HFFc6 (cell line): ENCODE measurements around the gene PSME3. TPM values are rescaled to one million over a fixed set of nuclear protein-coding genes. Genes with fewer than 3 reads are reported as not detected.
"Not testable (repeated sequence)": the region's sequence is repeated elsewhere in the genome, so short reads cannot be mapped to it uniquely, and the experiment has no call there.

Source experiments
- DNase-seq: peaks from one replicate; pipeline ENCODE4 v3.0.0-alpha.2; 2018
- H3K27ac Mint-ChIP-seq: 2 replicates; pipeline ENCODE4 v1.8.0; 2020; ENCODE audit warnings: mild to moderate bottlenecking, mixed read lengths
- H3K27me3 Mint-ChIP-seq: 2 replicates; pipeline ENCODE4 v1.8.0; 2021; ENCODE audit warnings: mild to moderate bottlenecking, moderate library complexity, mixed read lengths; ENCODE audit not compliant: insufficient read depth
- H3K36me3 Mint-ChIP-seq: 2 replicates; pipeline ENCODE4 v1.8.0; 2021; ENCODE audit warnings: low read depth, mixed read lengths
- H3K4me1 Mint-ChIP-seq: 2 replicates; pipeline ENCODE4 v1.8.0; 2020; ENCODE audit warnings: low read depth, mixed read lengths
- H3K4me3 Mint-ChIP-seq: 2 replicates; pipeline ENCODE4 v1.8.0; 2020; ENCODE audit warnings: mild to moderate bottlenecking, moderate library complexity, mixed read lengths
- H3K9me3 Mint-ChIP-seq: 2 replicates; pipeline ENCODE4 v1.8.0; 2020; ENCODE audit warnings: mild to moderate bottlenecking, mixed read lengths
- total RNA-seq, 6 experiments: library from RNA; stranded (reverse); fragmentation: NEBNext Ultra II Directional; extraction: Animal tissue kit (Norgen Biotek cat#: 25700); gene quantifications; 2 replicates in 1 of 6; 3 replicates in 5 of 6; pipeline ENCODE4 v1.2.3, GENCODE V29; 2021
- TF ChIP-seq, protein P1 (sequence below): fragments of 200-600 bp; sonication (generic); IDR thresholded peaks from 2 replicates; pipeline ENCODE4 v1.5.0; 2021; ENCODE audit warnings: antibody characterized with exemption, mild to moderate bottlenecking

PSME3 gene
- total RNA-seq, 6 experiments from 2014 or later, result 153 to 184 (median 162) TPM

DNA sequence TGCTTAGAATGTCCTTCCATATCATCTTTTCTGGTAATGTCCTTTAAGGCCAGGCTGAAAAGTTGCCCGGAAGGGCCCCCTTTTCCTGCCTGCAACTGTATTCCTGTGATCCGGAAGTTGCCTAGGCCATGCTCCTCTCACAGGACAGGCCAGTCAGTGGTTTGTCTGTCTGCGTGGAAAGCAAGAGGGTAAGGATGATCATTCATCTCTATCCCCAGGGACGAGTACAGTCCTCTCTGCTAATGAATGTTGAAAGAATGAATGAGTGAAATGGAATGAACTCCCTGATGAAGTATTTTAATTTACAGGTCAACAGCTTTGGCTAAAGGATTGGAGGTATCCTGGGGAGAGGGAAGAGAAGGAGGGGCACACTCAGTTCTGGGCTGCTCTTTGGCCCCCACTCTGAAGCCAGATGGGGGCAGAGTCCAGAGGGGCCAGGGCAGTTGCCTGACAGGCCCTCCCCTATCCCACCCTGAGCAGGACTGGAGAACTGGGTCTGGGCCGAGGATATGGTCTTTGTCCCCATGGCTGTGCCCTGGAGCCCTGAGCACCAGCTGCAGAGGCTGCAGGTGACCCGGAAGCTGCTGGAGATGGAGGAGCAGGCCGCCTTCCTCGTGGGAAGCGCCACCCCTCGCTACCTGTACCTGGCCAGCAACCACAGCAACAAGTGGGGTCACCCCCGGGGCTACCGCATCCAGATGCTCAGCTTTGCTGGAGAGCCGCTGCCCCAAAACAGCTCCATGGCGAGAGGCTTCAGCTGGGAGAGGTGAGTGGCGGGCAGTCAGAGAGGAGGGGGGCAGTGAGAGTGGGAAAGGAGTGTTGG lies 21.0 kb downstream of the PSME3 start:
- no peak for DNase-seq
- Mint-ChIP-seq H3K4me3 (no peak overlapping the region), H3K27me3 (peaks cover 21% of the 10 kb centered on the region), H3K27ac (no peak overlapping the region), H3K4me1 (no peaks in the 10 kb centered on the region), H3K36me3 (no peaks in the 10 kb centered on the region), H3K9me3 (no peaks in the 10 kb centered on the region)
- TF ChIP-seq, protein P1, sequence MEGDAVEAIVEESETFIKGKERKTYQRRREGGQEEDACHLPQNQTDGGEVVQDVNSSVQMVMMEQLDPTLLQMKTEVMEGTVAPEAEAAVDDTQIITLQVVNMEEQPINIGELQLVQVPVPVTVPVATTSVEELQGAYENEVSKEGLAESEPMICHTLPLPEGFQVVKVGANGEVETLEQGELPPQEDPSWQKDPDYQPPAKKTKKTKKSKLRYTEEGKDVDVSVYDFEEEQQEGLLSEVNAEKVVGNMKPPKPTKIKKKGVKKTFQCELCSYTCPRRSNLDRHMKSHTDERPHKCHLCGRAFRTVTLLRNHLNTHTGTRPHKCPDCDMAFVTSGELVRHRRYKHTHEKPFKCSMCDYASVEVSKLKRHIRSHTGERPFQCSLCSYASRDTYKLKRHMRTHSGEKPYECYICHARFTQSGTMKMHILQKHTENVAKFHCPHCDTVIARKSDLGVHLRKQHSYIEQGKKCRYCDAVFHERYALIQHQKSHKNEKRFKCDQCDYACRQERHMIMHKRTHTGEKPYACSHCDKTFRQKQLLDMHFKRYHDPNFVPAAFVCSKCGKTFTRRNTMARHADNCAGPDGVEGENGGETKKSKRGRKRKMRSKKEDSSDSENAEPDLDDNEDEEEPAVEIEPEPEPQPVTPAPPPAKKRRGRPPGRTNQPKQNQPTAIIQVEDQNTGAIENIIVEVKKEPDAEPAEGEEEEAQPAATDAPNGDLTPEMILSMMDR, result no peak

- Mint-ChIP-seq H3K27me3 (peaks cover 27% of the 10 kb centered on the region), H3K4me3 (no peak overlapping the region), H3K4me1 (no peaks in the 10 kb centered on the region), H3K36me3 (no peaks in the 10 kb centered on the region), H3K27ac (no peak overlapping the region), H3K9me3 (no peaks in the 10 kb centered on the region)
- no peak for DNase-seq
- TF ChIP-seq, protein P1, result no peak
These were observed 21.9 kb downstream of the PSME3 start for GRCh38 chr17:42855048-42855596.

- peaks cover 30% of the 10 kb centered on the region for H3K27me3 Mint-ChIP-seq
- H3K27ac Mint-ChIP-seq, H3K36me3 Mint-ChIP-seq, H3K4me1 Mint-ChIP-seq, H3K4me3 Mint-ChIP-seq, H3K9me3 Mint-ChIP-seq, DNase-seq: not testable (repeated sequence)
These were observed 22.9 kb downstream of the PSME3 start for GRCh38 chr17:42856093-42856492.

- H3K27me3 Mint-ChIP-seq, result peaks cover 31% of the 10 kb centered on the region
- H3K9me3 Mint-ChIP-seq, H3K4me3 Mint-ChIP-seq, H3K4me1 Mint-ChIP-seq, H3K27ac Mint-ChIP-seq, DNase-seq, H3K36me3 Mint-ChIP-seq: not testable (repeated sequence)
These were observed 23.3 kb downstream of the PSME3 start for GRCh38 chr17:42856516-42856915.

GRCh38 chr17:42857389-42857788 lies 24.2 kb downstream of the PSME3 start:
- Mint-ChIP-seq H3K9me3 (no peaks in the 10 kb centered on the region), H3K4me1 (no peaks in the 10 kb centered on the region), H3K27ac (no peak overlapping the region), H3K36me3 (no peaks in the 10 kb centered on the region), H3K27me3 (peaks cover 31% of the 10 kb centered on the region), H3K4me3 (no peak overlapping the region)
- TF ChIP-seq, protein P1, result no peak
- no peak for DNase-seq

DNA sequence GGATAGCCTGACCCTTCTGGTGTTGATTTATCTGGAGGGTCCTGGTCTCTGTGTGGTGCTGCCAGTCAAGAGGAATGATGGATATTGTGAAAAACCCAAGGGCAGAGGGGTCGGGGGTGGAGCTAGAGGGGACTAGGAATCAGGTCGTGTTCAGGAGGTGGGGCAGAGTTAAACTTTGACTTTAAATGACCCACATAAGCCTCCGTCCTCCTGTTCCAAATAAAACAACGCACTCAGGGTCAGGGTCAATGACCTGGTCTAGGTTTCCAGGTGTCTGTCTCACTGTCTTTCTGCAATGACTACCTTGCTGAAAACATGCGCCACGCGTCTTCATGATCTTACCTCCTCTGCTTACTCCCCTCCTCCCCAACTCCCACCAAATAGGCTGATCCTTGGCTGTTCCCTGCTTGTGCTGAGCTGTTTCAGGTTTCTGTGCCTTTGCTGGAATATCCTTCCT lies 32.5 kb downstream of the PSME3 start:
- H3K27me3 Mint-ChIP-seq, result peaks cover 27% of the 10 kb centered on the region
- TF ChIP-seq, protein P1, result no peak
- no peak for DNase-seq
- H3K27ac Mint-ChIP-seq, result no peak overlapping the region
- H3K4me3 Mint-ChIP-seq, result no peak overlapping the region
- peaks cover 11% of the 10 kb centered on the region for H3K4me1 Mint-ChIP-seq
- H3K36me3 Mint-ChIP-seq, result no peaks in the 10 kb centered on the region; the same call in 1 of the 2 replicates
- H3K9me3 Mint-ChIP-seq, result peaks cover 9% of the 10 kb centered on the region
